ENCODE results near the gene BANK1.

BANK1 gene

GRCh38 chr4:101956068-101956825, 165.7 kb downstream of the BANK1 start:
- DNase-seq (ENCODE audit: low read depth): no peak

DNA sequence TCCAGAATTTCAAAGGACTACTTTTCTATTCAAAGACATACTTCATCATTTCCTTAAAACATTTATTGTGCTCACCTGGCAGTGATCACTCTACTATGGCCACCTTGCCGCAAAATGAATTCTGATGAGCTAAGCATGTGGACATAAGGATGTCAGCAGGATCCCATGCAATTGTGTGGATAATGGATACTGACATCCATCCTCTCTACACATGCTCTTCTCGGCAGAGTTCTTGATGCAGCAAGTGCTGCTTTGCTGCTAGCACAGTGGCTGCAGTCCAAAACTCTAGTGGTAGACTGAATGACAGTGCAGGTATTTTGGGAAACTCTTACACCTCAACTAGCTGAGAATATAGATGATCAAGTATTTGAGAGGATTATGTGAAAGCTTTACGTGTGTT, 168.0 kb downstream of the BANK1 start:
- no peak for DNase-seq (ENCODE audit: low read depth)

DNA sequence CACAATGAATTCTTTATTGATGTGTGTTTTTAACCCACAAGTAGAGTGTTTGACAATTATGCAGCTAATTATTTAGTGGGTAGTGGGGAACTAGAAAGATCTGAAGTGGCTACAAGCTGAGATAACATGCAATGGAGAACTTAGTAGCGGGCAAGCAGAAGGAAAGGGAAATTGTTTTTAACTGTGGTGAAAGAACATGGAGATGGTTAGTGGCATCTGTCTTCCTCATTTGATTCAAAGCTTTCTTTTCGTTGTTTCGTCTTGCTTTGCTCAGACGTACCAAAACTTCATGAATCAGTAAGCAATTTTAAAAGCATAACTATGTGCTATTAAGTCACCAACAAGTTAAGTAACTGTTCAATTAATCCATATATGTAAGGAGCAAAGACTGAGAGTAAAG, 169.9 kb downstream of the BANK1 start:
- no peak for DNase-seq (ENCODE audit: low read depth)

DNA sequence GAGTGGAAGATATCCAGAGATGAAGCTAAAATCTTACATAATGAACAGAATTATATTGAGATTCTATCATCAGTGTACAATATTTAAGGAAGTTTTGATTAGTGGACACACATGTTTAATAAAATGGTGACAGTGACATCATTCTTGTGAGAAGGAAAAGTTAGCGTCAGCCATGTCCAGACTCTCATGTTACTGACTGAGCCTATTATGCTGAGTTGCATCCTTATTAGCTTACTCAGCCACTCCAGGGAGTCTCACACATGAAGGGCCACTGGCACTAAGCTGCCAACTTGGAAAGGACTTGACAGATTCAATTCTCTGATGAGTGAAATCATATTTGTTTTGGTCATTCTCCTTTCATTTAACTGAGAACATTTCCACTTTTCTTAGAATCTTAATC, 170.6 kb downstream of the BANK1 start:
- DNase-seq (ENCODE audit: low read depth): no peak

- DNase-seq (ENCODE audit: low read depth): no peak
These were observed 177.3 kb downstream of the BANK1 start for GRCh38 chr4:101967697-101968346.

GRCh38 chr4:101968364-101968763, 177.8 kb downstream of the BANK1 start:
- DNase-seq (ENCODE audit: low read depth): no peak

GRCh38 chr4:101969965-101970364, 179.4 kb downstream of the BANK1 start:
- DNase-seq (ENCODE audit: low read depth): no peak

DNA sequence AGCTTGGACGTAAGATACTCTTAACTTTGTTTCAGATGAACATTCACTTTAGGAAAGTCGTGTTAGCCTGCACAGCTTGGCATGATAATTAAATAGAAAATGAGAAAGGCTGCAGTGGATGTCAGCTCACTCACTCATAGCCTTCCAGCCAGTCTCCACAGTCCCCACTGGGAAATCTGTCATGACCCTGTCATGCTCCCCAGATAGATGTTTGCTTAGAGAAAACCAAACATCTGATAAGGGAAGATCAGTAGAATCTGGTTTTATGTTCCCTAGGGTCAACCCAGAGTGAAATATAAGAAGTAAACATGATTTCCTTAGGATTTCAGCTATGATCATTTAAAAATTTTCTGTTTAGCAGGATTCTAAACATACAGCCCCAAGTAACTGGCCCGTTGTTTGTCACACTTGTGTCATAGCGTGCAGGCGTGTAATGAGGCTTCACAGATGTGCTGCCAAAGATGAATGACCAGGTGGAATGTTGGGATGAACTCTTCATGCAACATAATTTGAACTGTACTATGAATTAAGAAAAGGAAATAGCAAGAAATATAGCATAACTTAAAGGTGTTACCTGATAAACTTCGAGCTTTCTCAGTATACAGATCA, 180.1 kb downstream of the BANK1 start:
- no peak for DNase-seq (ENCODE audit: low read depth)

DNA sequence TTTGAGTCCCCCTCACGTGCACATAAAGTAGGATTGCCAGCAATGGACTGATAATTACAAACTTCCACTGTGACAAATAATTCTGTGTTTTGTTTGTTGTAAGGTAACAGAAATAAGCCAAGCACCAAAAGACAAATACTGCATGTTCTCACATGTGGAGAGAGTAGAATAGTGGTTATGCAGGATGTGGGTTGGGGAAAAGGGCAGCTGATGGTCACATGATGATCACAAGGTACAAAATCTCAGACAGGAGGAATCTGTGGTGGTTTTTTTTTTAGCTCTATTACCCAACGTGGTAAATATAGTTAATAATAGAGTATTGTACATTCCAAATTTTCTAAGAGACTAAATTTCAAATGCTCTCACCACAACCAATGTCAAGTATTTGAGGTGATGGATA, 182.3 kb downstream of the BANK1 start:
- no peak for DNase-seq (ENCODE audit: low read depth)

- no peak for DNase-seq (ENCODE audit: low read depth)
These were observed 182.8 kb downstream of the BANK1 start for GRCh38 chr4:101973361-101973760.

- no peak for DNase-seq (ENCODE audit: low read depth)
These were observed 186.5 kb downstream of the BANK1 start for GRCh38 chr4:101977076-101977475.

GRCh38 chr4:101981756-101982155, 191.2 kb downstream of the BANK1 start:
- DNase-seq (ENCODE audit: low read depth): no peak

DNA sequence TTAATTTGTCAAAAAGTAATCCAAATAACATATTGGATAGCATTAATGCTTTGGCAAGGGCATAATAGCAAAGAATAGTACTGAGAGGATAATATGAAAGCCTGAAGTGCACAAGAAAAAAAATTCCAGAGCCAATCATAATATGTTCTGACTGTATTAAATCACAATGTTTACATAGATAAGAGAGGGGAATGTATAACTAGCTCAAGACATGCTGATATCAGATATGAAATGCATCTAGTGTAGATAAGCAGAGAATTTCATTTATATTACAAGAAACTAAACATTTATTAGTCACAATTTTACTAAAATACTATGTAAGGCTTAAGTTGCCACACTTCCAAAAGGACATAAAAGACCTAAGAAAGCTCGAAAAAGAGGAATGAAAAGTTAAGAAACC, 193.3 kb downstream of the BANK1 start:
- DNase-seq (ENCODE audit: low read depth): no peak

DNA sequence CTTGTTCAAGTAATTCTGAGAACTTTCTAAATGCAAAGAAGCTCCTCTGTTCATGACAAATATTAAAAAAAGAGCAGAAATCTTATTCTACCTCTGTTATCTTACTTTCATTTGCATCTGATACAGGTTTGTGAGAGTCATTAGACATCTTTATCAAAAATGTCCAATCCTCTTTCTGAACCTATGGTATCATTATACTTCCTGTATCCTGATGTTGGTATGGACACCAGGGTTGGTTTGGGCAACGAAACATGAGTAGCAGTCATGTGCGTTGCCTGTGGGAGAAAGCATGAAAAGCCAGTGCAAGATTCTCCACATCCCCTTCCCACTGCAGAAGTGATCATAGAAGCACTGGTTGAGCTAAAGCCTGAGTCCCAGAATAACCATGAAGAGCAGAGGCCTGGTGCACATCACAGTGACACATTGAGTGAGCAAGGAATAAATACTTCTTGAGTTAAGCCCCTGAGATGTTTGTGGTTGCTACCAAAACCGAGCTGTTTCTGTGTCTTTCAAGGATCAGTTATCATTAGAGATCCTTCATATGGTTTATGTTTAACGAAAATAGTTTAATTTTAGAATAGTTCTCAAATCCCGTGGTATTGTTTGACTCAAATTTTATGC, 197.2 kb downstream of the BANK1 start:
- no peak for DNase-seq (ENCODE audit: low read depth)

GRCh38 chr4:101989551-101989950, 199.0 kb downstream of the BANK1 start:
- no peak for DNase-seq (ENCODE audit: low read depth)

- DNase-seq (ENCODE audit: low read depth): no peak
These were observed 201.9 kb downstream of the BANK1 start for GRCh38 chr4:101992446-101992845.

DNA sequence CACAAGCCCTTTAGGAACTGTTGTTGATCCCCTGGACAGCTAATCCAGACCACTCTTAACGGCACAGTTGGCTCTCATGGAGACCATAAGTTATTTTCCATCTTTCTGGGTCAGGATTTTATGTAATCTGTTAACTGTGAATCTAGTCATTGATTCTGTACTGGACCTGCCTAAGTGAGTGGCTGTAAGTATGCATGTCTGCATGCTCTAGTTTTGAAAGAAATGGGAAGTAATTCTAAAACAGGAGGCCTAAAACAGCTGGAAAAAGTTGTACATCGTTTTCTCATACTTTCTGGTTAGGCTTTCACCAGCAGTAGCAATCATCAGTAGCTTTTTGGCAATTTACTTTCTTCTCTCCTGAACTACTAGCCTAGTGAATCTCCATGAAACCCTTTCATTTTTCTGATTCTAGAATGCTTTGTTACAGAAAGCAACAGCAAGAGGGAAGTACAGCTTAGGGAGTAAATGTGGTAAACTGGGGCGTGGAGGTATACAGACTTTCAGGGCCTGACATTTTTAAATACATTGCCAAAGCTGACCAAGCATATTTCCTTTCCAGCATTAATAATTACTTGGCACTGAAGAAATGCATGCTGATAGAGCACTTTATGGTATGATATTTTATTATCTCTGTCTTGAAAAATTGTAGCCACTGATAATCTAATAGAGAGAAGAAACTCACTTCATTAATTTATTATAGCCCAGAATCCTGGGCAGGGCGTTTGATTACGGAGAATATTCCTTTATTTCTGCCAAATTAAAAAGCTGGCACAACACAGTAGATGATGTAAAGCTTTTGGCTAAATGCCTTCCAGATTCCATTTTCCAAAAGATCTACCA, 202.7 kb downstream of the BANK1 start:
- no peak for DNase-seq (ENCODE audit: low read depth)

DNA sequence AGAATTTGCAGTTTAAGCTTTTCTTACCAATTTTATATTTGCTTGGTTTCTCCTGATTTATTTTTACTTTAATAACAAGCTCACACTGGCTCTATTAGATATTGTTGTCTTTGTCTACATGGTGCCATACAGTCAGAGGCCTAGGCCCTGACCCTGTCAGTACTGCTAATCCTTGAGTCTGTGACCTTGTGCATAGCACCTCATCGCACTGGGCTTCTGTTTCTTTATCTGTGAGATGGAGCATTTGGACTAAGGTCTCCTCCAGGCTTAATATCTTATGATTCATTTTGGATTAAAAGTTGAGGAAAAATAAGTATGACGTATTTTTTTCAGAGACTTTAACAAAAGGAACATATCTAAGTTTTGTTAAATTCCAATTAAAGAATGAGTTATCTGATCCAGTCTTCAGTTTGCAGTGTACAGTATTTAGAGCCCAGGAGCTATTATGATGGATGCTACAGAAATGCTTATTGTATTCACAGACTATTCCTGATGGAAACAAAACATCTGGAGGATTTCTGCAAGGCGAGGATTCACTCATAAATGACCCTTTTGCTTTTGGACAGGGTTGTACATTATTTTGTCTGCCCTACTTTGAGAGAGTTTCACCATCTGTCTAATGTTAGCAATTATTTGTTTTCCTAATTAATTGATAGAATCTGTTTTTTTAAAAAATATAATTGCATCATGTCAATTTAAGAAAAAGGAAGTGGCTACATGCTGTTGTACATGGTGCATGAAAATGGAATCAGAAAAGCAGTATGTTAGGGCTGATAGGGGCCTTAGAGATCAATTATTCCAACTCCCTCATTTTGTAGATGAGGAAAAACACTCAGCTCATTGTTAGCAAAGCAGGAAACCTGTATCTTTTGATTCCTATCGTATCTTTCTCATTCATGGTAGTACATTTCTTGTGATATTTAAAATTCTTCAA, 203.6 kb downstream of the BANK1 start:
- no peak for DNase-seq (ENCODE audit: low read depth)

DNA sequence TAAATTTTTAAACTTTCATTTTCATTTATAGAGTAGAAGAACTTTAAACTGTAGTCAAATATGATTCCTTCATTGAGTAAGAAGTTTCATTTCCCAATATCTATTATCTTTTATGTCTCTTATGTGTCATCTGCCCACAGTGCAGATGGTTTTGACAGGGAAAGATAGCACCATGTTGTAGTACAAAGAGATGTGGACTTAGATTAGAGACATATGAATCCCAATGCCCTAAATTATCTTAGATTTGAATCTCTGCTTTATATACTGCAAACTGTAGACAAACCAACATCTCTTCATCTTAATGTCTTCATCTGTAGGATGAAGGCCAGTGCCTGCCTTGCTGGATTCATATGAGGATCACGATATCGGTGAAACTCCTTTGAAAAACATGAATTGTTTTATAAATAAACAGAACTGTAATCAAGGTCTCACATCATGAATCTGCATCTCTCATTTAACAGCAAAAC, 217.5 kb downstream of the BANK1 start:
- DNase-seq (ENCODE audit: low read depth): no peak

DNA sequence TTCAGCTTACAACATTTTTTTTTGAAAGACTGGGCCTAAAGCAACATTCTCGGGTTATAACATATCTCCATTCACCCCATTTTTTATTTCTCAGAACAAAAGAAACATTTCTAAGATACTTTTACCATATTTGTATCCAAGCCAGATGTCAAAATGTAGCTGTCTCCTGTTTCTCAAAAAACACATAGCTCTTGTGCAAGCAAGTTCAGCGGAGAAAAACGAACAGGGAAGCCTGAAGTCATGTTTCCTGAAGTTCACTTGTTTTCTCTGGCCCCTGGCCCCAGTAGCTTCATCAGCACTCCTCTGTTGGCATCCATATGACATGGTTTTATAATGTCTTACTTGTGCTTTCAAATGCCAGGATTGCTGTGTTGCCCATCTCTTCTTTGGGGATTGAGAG, 218.2 kb downstream of the BANK1 start:
- DNase-seq (ENCODE audit: low read depth): no peak

GRCh38 chr4:102022343-102022742, 231.8 kb downstream of the BANK1 start:
- no peak for DNase-seq (ENCODE audit: low read depth)
